ENCODE data around the gene FKRP. TPM values are rescaled to one million over a fixed set of nuclear protein-coding genes. Genes with fewer than 3 reads are reported as not detected.
A peak's percentile ranks its signal among the peaks of the same experiment; 100 is the strongest.

Gene FKRP
- total and polyA plus RNA-seq, 8 donors = 5.0 to 17.4 (median 8.0) TPM

- Histone ChIP-seq H3K27me3 (no peaks in the 10 kb centered on the region), H3K36me3 (peaks cover 13 to 70% (median 31%) of the 10 kb centered on the region in 3 donors), H3K27ac (no peak overlapping the region), H3K4me3 (no peak overlapping the region), H3K9me3 (no peaks in the 10 kb centered on the region), H3K4me1 (no peaks in the 10 kb centered on the region)
- DNase-seq (peak in 4 of 6 donors; percentile 70 to 92 (median 81)), FAIRE-seq (no peak), ATAC-seq (peak; percentile 69 to 83 (median 76))
- peak; percentile 82 to 94 (median 90) for TF ChIP-seq CTCF (IDR thresholded peaks at IDR 0.05)
- intact Hi-C loops (cut with DNase I) = no loop called here
- 43 to 44% methylated on average over 20 of the region's 20 CpGs for WGBS, 2 donors
Measured at GRCh38 chr19:46728693-46729339, 17.0 kb upstream of the FKRP start.

- H3K36me3 ChIP-seq = peaks cover 13 to 69% (median 24%) of the 10 kb centered on the region in 3 donors
- DNase-seq (no peak), ATAC-seq (no peak), FAIRE-seq (no peak)
- intact Hi-C loops (cut with DNase I) = no loop called here
- H3K4me3 ChIP-seq = no peak overlapping the region
- no peaks in the 10 kb centered on the region for H3K27me3 ChIP-seq
- no peak overlapping the region for H3K27ac ChIP-seq
- no peak for TF ChIP-seq CTCF (IDR thresholded peaks at IDR 0.05)
- WGBS, 2 donors = 87 to 92% methylated on average over 7 of the region's 7 CpGs
- no peaks in the 10 kb centered on the region for H3K4me1 ChIP-seq
- no peaks in the 10 kb centered on the region for H3K9me3 ChIP-seq
Measured at GRCh38 chr19:46729696-46730095, 16.2 kb upstream of the FKRP start.

DNA sequence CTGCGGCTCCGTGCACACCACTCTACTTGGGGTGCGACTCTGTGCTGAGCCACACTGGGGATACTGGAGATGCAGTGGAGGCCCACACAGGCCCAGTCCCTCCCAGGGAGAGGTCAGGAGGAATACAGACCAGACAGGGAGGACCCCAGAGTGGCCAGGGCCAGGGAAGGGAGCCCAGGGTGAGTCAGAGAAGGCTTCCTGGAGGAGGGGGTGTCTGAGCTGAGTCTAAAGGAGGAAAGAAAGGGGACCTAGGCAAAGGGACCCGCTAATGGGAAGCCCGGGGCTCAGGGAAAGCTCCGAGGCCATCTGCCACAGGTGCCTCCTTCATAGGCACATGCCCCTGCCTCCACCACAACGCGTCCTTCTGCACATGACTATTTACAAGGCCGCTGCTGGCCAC, 15.7 kb upstream of the FKRP start:
- intact Hi-C loops (cut with DNase I) = no loop called here

GRCh38 chr19:46730595-46730994, 15.3 kb upstream of the FKRP start:
- H3K9me3 ChIP-seq = no peaks in the 10 kb centered on the region
- no peak for FAIRE-seq
- no peaks in the 10 kb centered on the region for H3K27me3 ChIP-seq
- H3K4me1 ChIP-seq = no peaks in the 10 kb centered on the region
- no peak for TF ChIP-seq CTCF (IDR thresholded peaks at IDR 0.05)
- 93 to 94% methylated on average over 14 of the region's 14 CpGs for WGBS, 2 donors
- no peak for ATAC-seq
- no peak overlapping the region for H3K4me3 ChIP-seq
- H3K36me3 ChIP-seq = peaks cover 13 to 64% (median 18%) of the 10 kb centered on the region in 3 donors
- intact Hi-C loops (cut with DNase I) = no loop called here
- H3K27ac ChIP-seq = no peak overlapping the region
- DNase-seq = no peak

More for the DNA sequence above, 15.7 kb upstream of the FKRP start:
- ATAC-seq (no peak), DNase-seq (no peak), FAIRE-seq (no peak)
- TF ChIP-seq CTCF (IDR thresholded peaks at IDR 0.05) = no peak
- Histone ChIP-seq H3K4me1 (no peaks in the 10 kb centered on the region), H3K9me3 (no peaks in the 10 kb centered on the region), H3K36me3 (peaks cover 13 to 67% (median 19%) of the 10 kb centered on the region in 3 donors), H3K27me3 (no peaks in the 10 kb centered on the region), H3K4me3 (no peak overlapping the region), H3K27ac (no peak overlapping the region)
- 91 to 95% methylated on average over 8 to 9 of the region's 9 CpGs for WGBS, 2 donors

GRCh38 chr19:46731007-46731501, 14.8 kb upstream of the FKRP start:
- no peak overlapping the region for H3K27ac ChIP-seq
- no peak overlapping the region for H3K4me3 ChIP-seq
- no peaks in the 10 kb centered on the region for H3K27me3 ChIP-seq
- H3K9me3 ChIP-seq = no peaks in the 10 kb centered on the region
- DNase-seq (peak in 1 of 6 donors; percentile 20), ATAC-seq (peak in 2 of 4 donors; percentile 36 to 41), FAIRE-seq (no peak)
- 79 to 87% methylated on average over 14 of the region's 14 CpGs for WGBS, 2 donors
- peaks cover 13 to 59% (median 18%) of the 10 kb centered on the region in 3 donors for H3K36me3 ChIP-seq
- TF ChIP-seq CTCF (IDR thresholded peaks at IDR 0.05) = no peak
- intact Hi-C loops (cut with DNase I) = no loop called here
- H3K4me1 ChIP-seq = no peaks in the 10 kb centered on the region

Measured in pancreas (tissue), 10 donors.